Measurements from ENCODE around the gene FLOT1. TPM values are rescaled to one million over a fixed set of nuclear protein-coding genes. Genes with fewer than 3 reads are reported as not detected.

Gene FLOT1
- total and polyA plus RNA-seq, 3 donors from 2014 or later, result 84.1 to 169 (median 88.1) TPM

GRCh38 chr6:30709101-30709868 is 33.2 kb downstream of the FLOT1 start:
- 96 to 97% methylated on average over 2 of the region's 2 CpGs for WGBS, 2 donors

GRCh38 chr6:30707281-30707850 is 35.1 kb downstream of the FLOT1 start:
- no peak for TF ChIP-seq POLR2A (IDR thresholded peaks at IDR 0.05)
- no peak for TF ChIP-seq CTCF (IDR thresholded peaks at IDR 0.05)
- Histone ChIP-seq H3K36me3 (ENCODE audit: low read depth, missing control alignments) (no peaks in the 10 kb centered on the region), H3K4me1 (no peaks in the 10 kb centered on the region), H3K4me3 (no peak overlapping the region), H3K27me3 (no peaks in the 10 kb centered on the region), H3K27ac (no peak overlapping the region), H3K9me3 (no peaks in the 10 kb centered on the region)
- no peak for DNase-seq
- intact Hi-C loops (cut with DNase I; ENCODE audit: low total_unique reads), result no loop called here
- 89 to 90% methylated on average over 5 to 6 of the region's 6 CpGs for WGBS, 2 donors

More at GRCh38 chr6:30709101-30709868, 33.2 kb downstream of the FLOT1 start:
- H3K36me3 ChIP-seq (ENCODE audit: low read depth, missing control alignments), result no peaks in the 10 kb centered on the region
- H3K4me3 ChIP-seq, result no peak overlapping the region
- intact Hi-C loops (cut with DNase I; ENCODE audit: low total_unique reads), result no loop called here
- H3K27me3 ChIP-seq, result no peaks in the 10 kb centered on the region
- H3K27ac ChIP-seq, result no peak overlapping the region
- DNase-seq, result no peak
- TF ChIP-seq CTCF (IDR thresholded peaks at IDR 0.05), result no peak
- no peak for TF ChIP-seq POLR2A (IDR thresholded peaks at IDR 0.05)
- no peaks in the 10 kb centered on the region for H3K4me1 ChIP-seq
- H3K9me3 ChIP-seq, result no peaks in the 10 kb centered on the region

GRCh38 chr6:30705620-30706019 is 36.9 kb downstream of the FLOT1 start:
- no peak for TF ChIP-seq CTCF (IDR thresholded peaks at IDR 0.05)
- no peak for TF ChIP-seq POLR2A (IDR thresholded peaks at IDR 0.05)
- H3K9me3 ChIP-seq, result no peaks in the 10 kb centered on the region
- H3K27me3 ChIP-seq, result no peaks in the 10 kb centered on the region
- H3K4me3 ChIP-seq, result no peak overlapping the region
- no peak overlapping the region for H3K27ac ChIP-seq
- H3K4me1 ChIP-seq, result no peaks in the 10 kb centered on the region
- intact Hi-C loops (cut with DNase I; ENCODE audit: low total_unique reads), result no loop called here
- DNase-seq, result no peak
- H3K36me3 ChIP-seq (ENCODE audit: low read depth, missing control alignments), result no peaks in the 10 kb centered on the region
- WGBS, 2 donors, result 79 to 87% methylated on average over 4 of the region's 4 CpGs

GRCh38 chr6:30703821-30704220 is 38.7 kb downstream of the FLOT1 start:
- TF ChIP-seq POLR2A (IDR thresholded peaks at IDR 0.05) (no peak), CTCF (IDR thresholded peaks at IDR 0.05) (no peak)
- Histone ChIP-seq H3K4me3 (no peak overlapping the region), H3K27ac (no peak overlapping the region), H3K27me3 (no peaks in the 10 kb centered on the region), H3K36me3 (ENCODE audit: low read depth, missing control alignments) (no peaks in the 10 kb centered on the region), H3K4me1 (no peaks in the 10 kb centered on the region), H3K9me3 (no peaks in the 10 kb centered on the region)
- intact Hi-C loops (cut with DNase I; ENCODE audit: low total_unique reads), result no loop called here
- 96 to 100% methylated on average over 4 of the region's 4 CpGs for WGBS, 2 donors
- DNase-seq, result no peak
